ENCODE measurements around the gene BHLHE23. TPM values are rescaled to one million over a fixed set of nuclear protein-coding genes. Genes with fewer than 3 reads are reported as not detected.

BHLHE23 gene
- total RNA-seq, 1 experiment from 2014 or later, result not detected

DNA sequence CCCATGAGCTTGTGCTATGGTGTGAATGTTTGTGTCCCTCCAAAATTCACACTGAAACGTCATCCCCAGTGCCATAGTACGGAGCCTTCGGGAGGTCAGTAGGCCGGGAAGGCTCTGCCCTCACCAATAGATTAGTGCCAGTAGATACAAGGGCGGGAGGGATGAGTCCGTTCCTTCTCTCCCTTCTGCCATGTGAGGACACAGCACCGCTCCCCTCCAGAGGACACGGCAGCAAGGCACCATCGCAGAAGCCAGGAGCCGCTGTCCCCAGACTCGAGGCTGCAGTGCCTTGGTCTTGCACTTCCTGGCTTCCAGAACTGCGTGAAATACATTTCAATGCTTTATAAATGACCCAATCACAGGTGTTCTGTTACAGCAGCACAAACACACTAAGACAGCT is 39.2 kb upstream of the BHLHE23 start:
- DNase-seq, result no peak
- Histone ChIP-seq H3K9me3 (ENCODE audit: low read length) (no peaks in the 10 kb centered on the region; the same call in 1 of the 2 replicates), H3K27me3 (ENCODE audit: low read length) (no peaks in the 10 kb centered on the region), H3K36me3 (ENCODE audit: insufficient read depth, low read length) (no peaks in the 10 kb centered on the region), H3K27ac (ENCODE audit: low read length) (no peak overlapping the region), H3K4me1 (ENCODE audit: low read length) (peaks cover 24% of the 10 kb centered on the region), H2AFZ (ENCODE audit: low read length) (no peak overlapping the region), H4K20me1 (ENCODE audit: insufficient read depth, low read depth, low read length) (no peaks in the 10 kb centered on the region), H3K79me2 (ENCODE audit: low read length) (no peaks in the 10 kb centered on the region), H3K9me2 (replicated peaks; ENCODE audit: insufficient read depth, low read length) (no peaks in the 10 kb centered on the region), H3K4me3 (ENCODE audit: low read length) (no peak overlapping the region), H3K4me2 (ENCODE audit: low read depth, low read length, poor library complexity, severe bottlenecking) (no peak overlapping the region), H3K9ac (ENCODE audit: low read length) (no peak overlapping the region)

DNA sequence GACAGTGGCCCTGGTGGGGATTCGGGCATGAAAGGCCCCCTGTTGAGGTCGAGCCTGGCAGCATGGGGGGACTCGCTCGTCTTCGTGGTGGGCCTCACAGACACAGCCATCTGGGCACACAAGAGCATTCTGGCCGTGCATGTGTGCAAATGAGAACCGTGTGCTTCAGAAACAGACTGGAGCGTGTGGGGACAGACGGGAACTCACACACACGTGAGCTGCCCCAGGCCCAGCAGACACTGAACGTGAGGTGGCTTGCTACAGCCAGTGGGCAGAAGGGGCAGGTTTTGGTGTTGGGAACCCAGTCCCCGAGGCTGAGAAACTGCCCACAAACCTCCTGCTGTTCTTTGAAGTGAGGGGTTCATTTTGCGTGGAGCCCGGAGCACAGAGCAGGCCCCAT is 38.6 kb upstream of the BHLHE23 start:
- no peak overlapping the region for H3K9ac ChIP-seq (ENCODE audit: low read length)
- no peak overlapping the region for H3K4me2 ChIP-seq (ENCODE audit: low read depth, low read length, poor library complexity, severe bottlenecking)
- no peaks in the 10 kb centered on the region for H3K36me3 ChIP-seq (ENCODE audit: insufficient read depth, low read length)
- no peaks in the 10 kb centered on the region for H3K27me3 ChIP-seq (ENCODE audit: low read length)
- H3K27ac ChIP-seq (ENCODE audit: low read length), result no peak overlapping the region
- DNase-seq, result no peak
- no peak overlapping the region for H2AFZ ChIP-seq (ENCODE audit: low read length)
- H3K9me3 ChIP-seq (ENCODE audit: low read length), result no peaks in the 10 kb centered on the region; the same call in 1 of the 2 replicates
- H3K4me3 ChIP-seq (ENCODE audit: low read length), result no peak overlapping the region
- no peaks in the 10 kb centered on the region for H4K20me1 ChIP-seq (ENCODE audit: insufficient read depth, low read depth, low read length)
- H3K79me2 ChIP-seq (ENCODE audit: low read length), result no peaks in the 10 kb centered on the region
- peaks cover 24% of the 10 kb centered on the region for H3K4me1 ChIP-seq (ENCODE audit: low read length)
- no peaks in the 10 kb centered on the region for H3K9me2 ChIP-seq (replicated peaks; ENCODE audit: insufficient read depth, low read length)

DNA sequence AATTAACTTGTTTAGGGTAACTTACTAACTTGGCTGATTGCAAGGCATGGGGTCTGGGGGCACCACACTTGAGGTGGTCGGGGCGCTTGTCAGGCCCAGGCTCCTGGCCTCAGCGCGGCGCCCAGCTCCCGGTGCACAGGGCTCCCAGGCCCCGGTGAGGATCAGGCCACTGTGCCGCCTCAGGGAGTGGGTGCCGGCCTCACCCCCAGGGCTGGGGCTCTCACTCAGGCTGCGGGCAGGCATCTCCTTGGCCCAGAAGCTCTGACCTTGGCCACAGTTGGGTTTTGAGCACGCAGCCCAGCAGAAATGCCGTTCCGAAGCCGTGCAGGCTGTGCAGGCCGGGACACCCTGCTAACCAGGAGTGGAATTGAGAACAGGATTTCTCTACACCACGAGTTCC is 37.8 kb upstream of the BHLHE23 start:
- Histone ChIP-seq H3K9ac (ENCODE audit: low read length) (no peak overlapping the region), H2AFZ (ENCODE audit: low read length) (no peak overlapping the region), H3K4me2 (ENCODE audit: low read depth, low read length, poor library complexity, severe bottlenecking) (no peak overlapping the region), H3K36me3 (ENCODE audit: insufficient read depth, low read length) (no peaks in the 10 kb centered on the region), H3K9me2 (replicated peaks; ENCODE audit: insufficient read depth, low read length) (no peaks in the 10 kb centered on the region), H4K20me1 (ENCODE audit: insufficient read depth, low read depth, low read length) (no peaks in the 10 kb centered on the region), H3K79me2 (ENCODE audit: low read length) (no peaks in the 10 kb centered on the region), H3K27me3 (ENCODE audit: low read length) (no peaks in the 10 kb centered on the region), H3K4me1 (ENCODE audit: low read length) (peaks cover 24% of the 10 kb centered on the region), H3K27ac (ENCODE audit: low read length) (no peak overlapping the region), H3K4me3 (ENCODE audit: low read length) (no peak overlapping the region), H3K9me3 (ENCODE audit: low read length) (no peaks in the 10 kb centered on the region; the same call in 1 of the 2 replicates)
- no peak for DNase-seq

DNA sequence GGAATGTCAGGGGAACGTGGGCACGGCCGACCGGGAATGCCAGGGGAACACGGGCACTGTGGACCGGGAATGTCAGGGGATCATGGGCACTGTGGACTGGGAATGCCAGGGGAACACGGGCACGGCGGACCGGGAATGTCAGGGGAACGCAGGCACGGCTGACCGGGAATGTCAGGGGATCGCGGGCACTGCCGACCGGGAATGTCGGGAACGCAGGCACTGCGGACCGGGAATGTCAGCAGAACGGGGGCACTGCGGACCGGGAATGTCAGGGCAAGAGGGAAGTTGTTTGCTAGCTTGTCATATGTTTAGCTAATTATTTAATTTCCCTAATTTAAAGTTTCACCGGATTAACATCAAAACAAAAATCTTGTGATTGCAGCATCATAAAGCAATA is 37.4 kb upstream of the BHLHE23 start:
- H3K4me1 ChIP-seq (ENCODE audit: low read length), result peaks cover 24% of the 10 kb centered on the region
- no peak for DNase-seq
- H3K4me3 ChIP-seq (ENCODE audit: low read length), result no peak overlapping the region
- no peak overlapping the region for H3K4me2 ChIP-seq (ENCODE audit: low read depth, low read length, poor library complexity, severe bottlenecking)
- H2AFZ ChIP-seq (ENCODE audit: low read length), result no peak overlapping the region
- no peaks in the 10 kb centered on the region for H3K79me2 ChIP-seq (ENCODE audit: low read length)
- no peak overlapping the region for H3K27ac ChIP-seq (ENCODE audit: low read length)
- H3K9ac ChIP-seq (ENCODE audit: low read length), result no peak overlapping the region
- H3K9me3 ChIP-seq (ENCODE audit: low read length), result no peaks in the 10 kb centered on the region; the same call in 1 of the 2 replicates
- H4K20me1 ChIP-seq (ENCODE audit: insufficient read depth, low read depth, low read length), result no peaks in the 10 kb centered on the region
- H3K9me2 ChIP-seq (replicated peaks; ENCODE audit: insufficient read depth, low read length), result no peaks in the 10 kb centered on the region
- no peaks in the 10 kb centered on the region for H3K27me3 ChIP-seq (ENCODE audit: low read length)
- H3K36me3 ChIP-seq (ENCODE audit: insufficient read depth, low read length), result no peaks in the 10 kb centered on the region

DNA sequence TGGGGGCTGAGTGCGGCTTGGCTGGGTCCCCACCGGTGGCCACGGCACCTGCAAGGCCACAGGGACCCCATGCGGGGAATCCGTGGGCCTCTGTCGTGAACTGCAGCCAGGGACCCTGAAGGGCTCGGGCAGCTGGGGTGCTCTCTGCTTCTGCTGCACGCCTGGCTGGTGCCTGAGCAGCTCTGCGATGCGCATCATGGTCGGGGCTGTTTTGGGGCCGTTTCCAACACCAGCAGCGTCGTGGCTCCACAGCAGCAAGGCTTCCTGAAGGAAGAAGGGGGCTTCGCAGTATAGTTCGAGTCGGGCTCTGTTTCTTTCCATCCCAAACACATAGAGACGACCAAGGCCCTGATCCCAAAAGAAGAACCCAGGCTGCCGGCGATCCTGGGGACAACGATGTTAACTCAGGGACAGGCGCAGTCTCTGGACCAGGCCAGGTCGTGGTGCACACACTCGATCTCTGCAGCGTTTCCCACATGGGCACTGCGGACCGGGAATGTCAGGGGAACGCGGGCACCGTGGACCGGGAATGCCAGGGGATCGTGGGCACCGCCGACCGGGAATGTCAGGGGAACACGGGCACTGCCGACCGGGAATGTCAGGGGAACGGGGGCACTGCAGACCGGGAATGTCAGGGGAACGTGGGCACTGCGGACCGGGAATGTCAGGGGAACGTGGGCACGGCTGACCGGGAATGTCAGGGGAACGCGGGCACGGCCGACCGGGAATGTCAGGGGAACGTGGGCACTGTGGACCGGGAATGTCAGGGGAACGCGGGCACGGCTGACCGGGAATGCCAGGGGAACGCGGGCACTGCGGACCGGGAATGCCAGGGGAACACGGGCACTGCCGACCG is 36.8 kb upstream of the BHLHE23 start:
- H3K9me3 ChIP-seq (ENCODE audit: low read length), result no peaks in the 10 kb centered on the region; the same call in 1 of the 2 replicates
- H3K9me2 ChIP-seq (replicated peaks; ENCODE audit: insufficient read depth, low read length), result no peaks in the 10 kb centered on the region
- H4K20me1 ChIP-seq (ENCODE audit: insufficient read depth, low read depth, low read length), result no peaks in the 10 kb centered on the region
- H3K27ac ChIP-seq (ENCODE audit: low read length), result no peak overlapping the region
- peaks cover 25% of the 10 kb centered on the region for H3K4me1 ChIP-seq (ENCODE audit: low read length)
- H3K36me3 ChIP-seq (ENCODE audit: insufficient read depth, low read length), result no peaks in the 10 kb centered on the region
- no peaks in the 10 kb centered on the region for H3K27me3 ChIP-seq (ENCODE audit: low read length)
- peak overlapping the region; percentile 45 for H3K4me2 ChIP-seq (ENCODE audit: low read depth, low read length, poor library complexity, severe bottlenecking)
- no peak overlapping the region for H2AFZ ChIP-seq (ENCODE audit: low read length)
- H3K4me3 ChIP-seq (ENCODE audit: low read length), result no peak overlapping the region
- H3K9ac ChIP-seq (ENCODE audit: low read length), result 0 out of 2 replicates have a peak overlapping the region, but pooled peaks have one; percentile 9
- H3K79me2 ChIP-seq (ENCODE audit: low read length), result no peaks in the 10 kb centered on the region
- peak; percentile 56 for DNase-seq

DNA sequence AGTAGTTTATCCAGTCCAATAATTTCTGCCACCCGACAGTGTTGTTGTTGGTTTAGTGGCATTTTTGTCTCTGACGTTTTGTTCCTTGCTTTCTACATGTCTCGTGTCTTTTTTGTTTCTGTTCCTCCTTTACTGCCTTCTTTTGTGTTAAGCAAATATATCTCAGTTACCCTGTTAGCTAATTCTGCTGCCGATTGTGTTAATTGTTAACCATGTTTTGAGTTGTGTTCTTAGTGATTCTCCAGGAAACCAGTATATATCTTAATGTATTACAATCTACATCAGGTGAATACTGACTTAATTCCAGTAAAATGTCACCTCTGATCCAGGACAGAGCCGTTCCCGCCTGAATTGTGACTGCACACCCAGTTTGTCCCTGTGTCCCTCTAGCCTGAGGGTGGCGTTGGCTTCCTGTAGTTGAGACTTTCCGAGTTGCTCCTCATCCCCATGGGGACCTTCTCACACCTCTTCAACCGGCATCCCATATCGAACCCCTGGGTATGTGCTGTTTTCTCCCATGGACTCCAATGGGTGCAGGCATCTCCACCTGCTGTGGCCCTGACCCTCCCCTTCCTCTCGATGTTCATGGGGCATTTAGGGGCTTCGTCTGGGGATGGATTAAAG is 35.8 kb upstream of the BHLHE23 start:
- no peaks in the 10 kb centered on the region for H3K79me2 ChIP-seq (ENCODE audit: low read length)
- H3K9ac ChIP-seq (ENCODE audit: low read length), result peak overlapping the region; percentile 29
- H3K27ac ChIP-seq (ENCODE audit: low read length), result peak overlapping the region; percentile 8; the same call in 1 of the 2 replicates
- H3K9me3 ChIP-seq (ENCODE audit: low read length), result no peaks in the 10 kb centered on the region
- H3K4me1 ChIP-seq (ENCODE audit: low read length), result peaks cover 27% of the 10 kb centered on the region
- DNase-seq, result peak; percentile 56
- H3K4me2 ChIP-seq (ENCODE audit: low read depth, low read length, poor library complexity, severe bottlenecking), result peak overlapping the region; percentile 45
- H3K27me3 ChIP-seq (ENCODE audit: low read length), result no peaks in the 10 kb centered on the region
- no peaks in the 10 kb centered on the region for H3K9me2 ChIP-seq (replicated peaks; ENCODE audit: insufficient read depth, low read length)
- no peaks in the 10 kb centered on the region for H4K20me1 ChIP-seq (ENCODE audit: insufficient read depth, low read depth, low read length)
- 0 out of 2 replicates have a peak overlapping the region, but pooled peaks have one; percentile 4 for H2AFZ ChIP-seq (ENCODE audit: low read length)
- H3K36me3 ChIP-seq (ENCODE audit: insufficient read depth, low read length), result no peaks in the 10 kb centered on the region
- no peak overlapping the region for H3K4me3 ChIP-seq (ENCODE audit: low read length)

DNA sequence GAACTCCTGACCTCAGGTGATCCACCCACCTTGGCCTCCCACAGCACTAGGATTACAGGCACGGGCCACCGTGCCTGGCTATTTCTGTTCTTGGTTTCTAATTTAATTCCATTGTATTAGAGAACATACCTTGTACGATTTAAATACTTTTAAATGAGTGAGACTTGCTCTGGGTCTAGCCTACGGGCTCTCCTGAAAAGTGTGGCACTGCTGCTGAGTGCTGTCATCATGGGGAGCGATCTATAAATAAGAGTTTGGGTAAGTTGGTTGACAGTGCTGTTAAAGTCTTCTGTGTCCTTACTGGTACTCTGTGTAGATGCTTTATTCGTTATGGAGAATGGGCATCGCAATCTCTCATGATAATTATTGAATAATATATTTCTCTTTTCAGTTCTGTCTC is 35.0 kb upstream of the BHLHE23 start:
- Histone ChIP-seq H3K9ac (ENCODE audit: low read length) (no peak overlapping the region), H3K4me1 (ENCODE audit: low read length) (peaks cover 27% of the 10 kb centered on the region), H3K36me3 (ENCODE audit: insufficient read depth, low read length) (no peaks in the 10 kb centered on the region), H3K4me2 (ENCODE audit: low read depth, low read length, poor library complexity, severe bottlenecking) (peak overlapping the region; percentile 45), H3K79me2 (ENCODE audit: low read length) (no peaks in the 10 kb centered on the region), H3K9me3 (ENCODE audit: low read length) (no peaks in the 10 kb centered on the region), H2AFZ (ENCODE audit: low read length) (no peak overlapping the region), H3K4me3 (ENCODE audit: low read length) (no peak overlapping the region), H4K20me1 (ENCODE audit: insufficient read depth, low read depth, low read length) (no peaks in the 10 kb centered on the region), H3K27ac (ENCODE audit: low read length) (0 out of 2 replicates have a peak overlapping the region, but pooled peaks have one; percentile 8), H3K27me3 (ENCODE audit: low read length) (no peaks in the 10 kb centered on the region), H3K9me2 (replicated peaks; ENCODE audit: insufficient read depth, low read length) (no peaks in the 10 kb centered on the region)
- DNase-seq, result no peak

DNA sequence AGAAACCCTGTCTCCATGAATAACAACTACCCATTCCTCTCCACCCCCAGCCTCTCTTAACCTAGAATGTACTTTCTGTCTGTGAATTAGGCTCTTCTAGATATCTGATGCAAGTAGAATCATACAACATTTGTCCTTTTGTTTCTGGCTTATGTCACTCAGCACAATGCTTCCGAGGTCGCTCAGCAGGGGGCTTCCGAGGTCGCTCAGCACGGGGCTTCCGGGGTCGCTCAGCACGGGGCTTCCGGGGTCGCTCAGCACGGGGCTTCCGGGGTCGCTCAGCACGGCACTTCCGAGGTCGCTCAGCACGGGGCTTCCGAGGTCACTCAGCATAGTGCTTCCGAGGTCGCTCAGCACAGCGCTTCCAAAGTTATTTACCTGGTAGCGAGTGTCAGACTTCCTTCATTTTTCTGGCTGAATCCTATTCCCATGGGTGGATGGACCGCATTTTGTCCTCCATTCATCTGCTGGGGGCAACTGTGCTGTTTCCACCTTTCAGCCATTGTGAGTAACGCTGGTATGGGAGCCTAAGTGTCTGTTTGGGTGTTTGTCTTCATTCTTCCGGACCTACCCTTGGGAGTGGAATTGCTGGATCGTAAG is 31.0 kb upstream of the BHLHE23 start:
- Histone ChIP-seq H3K9me3 (ENCODE audit: low read length) (no peaks in the 10 kb centered on the region), H3K9ac (ENCODE audit: low read length) (no peak overlapping the region), H3K27me3 (ENCODE audit: low read length) (no peaks in the 10 kb centered on the region), H3K9me2 (replicated peaks; ENCODE audit: insufficient read depth, low read length) (no peaks in the 10 kb centered on the region), H3K27ac (ENCODE audit: low read length) (no peak overlapping the region), H4K20me1 (ENCODE audit: insufficient read depth, low read depth, low read length) (no peaks in the 10 kb centered on the region), H3K4me1 (ENCODE audit: low read length) (peaks cover 34% of the 10 kb centered on the region), H3K79me2 (ENCODE audit: low read length) (no peaks in the 10 kb centered on the region), H3K4me2 (ENCODE audit: low read depth, low read length, poor library complexity, severe bottlenecking) (no peak overlapping the region), H3K4me3 (ENCODE audit: low read length) (no peak overlapping the region), H3K36me3 (ENCODE audit: insufficient read depth, low read length) (no peaks in the 10 kb centered on the region), H2AFZ (ENCODE audit: low read length) (no peak overlapping the region)
- no peak for DNase-seq

All from Karpas-422 (cell line).